B cell (primary cell): Measurements from ENCODE around the gene PRPS2.

ENCODE experiments used
- CTCF ChIP-seq: fragments of 200-600 bp; IDR thresholded peaks from one replicate; pipeline ENCODE4 v1.8.0; 2022; ENCODE audit warnings: antibody characterized with exemption, mild to moderate bottlenecking
- EZH2 ChIP-seq: IDR thresholded peaks from 2 replicates; pipeline ENCODE4 v1.6.1; 2012; ENCODE audit warnings: borderline replicate concordance, low read depth, mild to moderate bottlenecking, moderate library complexity, low read length; ENCODE audit not compliant: insufficient read depth, poor library complexity, severe bottlenecking

- TF ChIP-seq CTCF = no peak
- TF ChIP-seq EZH2 = no peak
Measured at GRCh38 chrX:12811658-12812057, 20.4 kb downstream of the PRPS2 start.
